GM23248 (cell line): Measurements from ENCODE around the gene SBK3. TPM values are rescaled to one million over a fixed set of nuclear protein-coding genes. Genes with fewer than 3 reads are reported as not detected.

Source experiments
- DNase-seq: peaks from one replicate; pipeline ENCODE4 v3.0.0-alpha.2; 2015
- H2AFZ ChIP-seq: fragments of 200-600 bp; sonication (generic); 2 replicates; pipeline ENCODE4 v1.6.1; 2016; ENCODE audit warnings: antibody characterized with exemption
- H3F3A ChIP-seq: fragments of 200-600 bp; sonication (generic); 2 replicates; pipeline ENCODE4 v1.6.1; 2016; ENCODE audit warnings: mild to moderate bottlenecking, antibody characterized with exemption, mixed run types; ENCODE audit not compliant: insufficient read depth
- H3K27ac ChIP-seq: fragments of 200-600 bp; sonication (generic); 2 replicates; pipeline ENCODE4 v1.5.1; 2016; ENCODE audit warnings: mild to moderate bottlenecking
- H3K27me3 ChIP-seq: fragments of 200-600 bp; sonication (generic); replicated peaks from 2 replicates; pipeline ENCODE4 v1.6.1; 2016; ENCODE audit warnings: mild to moderate bottlenecking; ENCODE audit not compliant: insufficient read depth
- H3K36me3 ChIP-seq: fragments of 200-600 bp; sonication (generic); 2 replicates; pipeline ENCODE4 v1.6.1; 2016; ENCODE audit warnings: low read depth, mild to moderate bottlenecking
- H3K4me1 ChIP-seq: fragments of 200-600 bp; sonication (generic); 2 replicates; pipeline ENCODE4 v1.6.1; 2016; ENCODE audit warnings: mild to moderate bottlenecking; ENCODE audit not compliant: insufficient read depth
- H3K4me2 ChIP-seq: fragments of 200-600 bp; sonication (generic); one replicate; pipeline ENCODE4 v1.6.1; 2016; ENCODE audit warnings: mild to moderate bottlenecking; ENCODE audit not compliant: unreplicated experiment
- H3K4me3 ChIP-seq: fragments of 200-600 bp; sonication (generic); 2 replicates; pipeline ENCODE4 v1.5.1; 2016; ENCODE audit warnings: mild to moderate bottlenecking
- H3K79me2 ChIP-seq: fragments of 200-600 bp; sonication (generic); 2 replicates; pipeline ENCODE4 v1.6.1; 2016; ENCODE audit warnings: mild to moderate bottlenecking; ENCODE audit not compliant: insufficient read depth
- H3K9ac ChIP-seq: fragments of 200-600 bp; sonication (generic); 2 replicates; pipeline ENCODE4 v1.6.1; 2016; ENCODE audit warnings: mild to moderate bottlenecking
- H3K9me2 ChIP-seq: fragments of 200-600 bp; sonication (generic); 2 replicates; pipeline ENCODE4 v1.6.1; 2016; ENCODE audit warnings: mixed run types, mild to moderate bottlenecking, moderate library complexity; ENCODE audit not compliant: insufficient read depth
- H3K9me3 ChIP-seq: fragments of 200-600 bp; sonication (generic); one replicate; pipeline ENCODE4 v1.6.1; 2017; ENCODE audit warnings: low read depth
- H4K20me1 ChIP-seq: fragments of 200-600 bp; sonication (generic); 2 replicates; pipeline ENCODE4 v1.6.0; 2016; ENCODE audit not compliant: insufficient read depth
- EZH2 ChIP-seq: fragments of 200-600 bp; sonication (generic); IDR thresholded peaks from 2 replicates; pipeline ENCODE4 v1.6.1; 2018; ENCODE audit warnings: antibody characterized with exemption, mild to moderate bottlenecking; ENCODE audit not compliant: insufficient read depth, poor library complexity, severe bottlenecking
- EZH2phosphoT487 ChIP-seq: fragments of 200-600 bp; sonication (generic); IDR thresholded peaks from 2 replicates; pipeline ENCODE4 v1.6.1; 2018; ENCODE audit warnings: antibody characterized with exemption, moderate library complexity, mild to moderate bottlenecking, low read depth; ENCODE audit not compliant: insufficient read depth
- WGBS, 2 experiments: methylation state at CpG; one replicate each; pipeline ENCODE4 v1.1.6; 2015 to 2017; ENCODE audit warnings: low lambda C conversion rate in 2 of 2, low coverage in 1 of 2; ENCODE audit errors: missing lambda C conversion rate in 2 of 2; 5-methylcytosine and 5-hydroxymethylcytosine counted together
- in situ Hi-C: fragments of 300-500 bp; cut with MboI; formaldehyde crosslinking; loops from 2 replicates; pipeline ENCODE4 v1.15.0; 2020
- polyA plus RNA-seq: library from polyadenylated mRNA; unstranded; fragments of >200 nt; fragmentation: Nextera tagmentation; extraction: Ambion mirVana; gene quantifications from 2 replicates; pipeline ENCODE4 v1.2.1, GENCODE V29; 2016
- total RNA-seq: library from RNA; depleted of rRNA; stranded (reverse); fragments of >200 nt; shearing (Covaris generic); gene quantifications from 2 replicates; pipeline ENCODE4 v1.2.3, GENCODE V29; 2014

Gene SBK3
- total and polyA plus RNA-seq, 2 experiments from 2014 or later: not detected

DNA sequence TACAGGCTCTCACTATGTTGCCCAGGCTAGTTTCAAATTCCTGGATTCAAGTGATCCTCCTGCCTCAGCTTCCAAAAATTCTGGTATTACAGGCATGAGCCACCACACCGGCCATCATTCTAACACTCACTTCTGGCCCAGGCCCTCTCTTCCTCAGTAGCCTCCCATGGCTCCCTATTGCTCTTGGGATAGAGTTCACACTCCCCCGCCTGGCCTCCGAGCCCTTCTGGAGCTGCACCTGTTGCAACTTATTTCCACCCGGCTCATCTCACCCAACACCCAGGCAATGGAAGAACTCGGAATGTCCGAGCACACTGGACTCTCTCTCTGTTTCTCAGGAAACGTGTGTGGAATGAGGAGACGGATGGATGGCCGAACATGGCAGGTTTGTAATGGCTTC, 9.0 kb upstream of the SBK3 start:
- no peak for DNase-seq
- TF ChIP-seq EZH2 (no peak), EZH2phosphoT487 (no peak)
- Histone ChIP-seq H3K4me2 (no peak overlapping the region), H3K27ac (no peak overlapping the region), H3K36me3 (no peaks in the 10 kb centered on the region), H3K9ac (no peak overlapping the region), H3K9me2 (no peaks in the 10 kb centered on the region), H3K4me1 (peaks cover 5% of the 10 kb centered on the region; the same call in 1 of the 2 replicates), H3K9me3 (no peaks in the 10 kb centered on the region), H3K4me3 (no peak overlapping the region), H3K79me2 (no peaks in the 10 kb centered on the region), H2AFZ (no peak overlapping the region), H3K27me3 (no peaks in the 10 kb centered on the region), H4K20me1 (no peaks in the 10 kb centered on the region), H3F3A (peaks cover 3% of the 10 kb centered on the region; the same call in 1 of the 2 replicates)
- in situ Hi-C loops: no loop called here
- WGBS, 2 experiments: 67% methylated on average over 9 of the region's 9 CpGs

DNA sequence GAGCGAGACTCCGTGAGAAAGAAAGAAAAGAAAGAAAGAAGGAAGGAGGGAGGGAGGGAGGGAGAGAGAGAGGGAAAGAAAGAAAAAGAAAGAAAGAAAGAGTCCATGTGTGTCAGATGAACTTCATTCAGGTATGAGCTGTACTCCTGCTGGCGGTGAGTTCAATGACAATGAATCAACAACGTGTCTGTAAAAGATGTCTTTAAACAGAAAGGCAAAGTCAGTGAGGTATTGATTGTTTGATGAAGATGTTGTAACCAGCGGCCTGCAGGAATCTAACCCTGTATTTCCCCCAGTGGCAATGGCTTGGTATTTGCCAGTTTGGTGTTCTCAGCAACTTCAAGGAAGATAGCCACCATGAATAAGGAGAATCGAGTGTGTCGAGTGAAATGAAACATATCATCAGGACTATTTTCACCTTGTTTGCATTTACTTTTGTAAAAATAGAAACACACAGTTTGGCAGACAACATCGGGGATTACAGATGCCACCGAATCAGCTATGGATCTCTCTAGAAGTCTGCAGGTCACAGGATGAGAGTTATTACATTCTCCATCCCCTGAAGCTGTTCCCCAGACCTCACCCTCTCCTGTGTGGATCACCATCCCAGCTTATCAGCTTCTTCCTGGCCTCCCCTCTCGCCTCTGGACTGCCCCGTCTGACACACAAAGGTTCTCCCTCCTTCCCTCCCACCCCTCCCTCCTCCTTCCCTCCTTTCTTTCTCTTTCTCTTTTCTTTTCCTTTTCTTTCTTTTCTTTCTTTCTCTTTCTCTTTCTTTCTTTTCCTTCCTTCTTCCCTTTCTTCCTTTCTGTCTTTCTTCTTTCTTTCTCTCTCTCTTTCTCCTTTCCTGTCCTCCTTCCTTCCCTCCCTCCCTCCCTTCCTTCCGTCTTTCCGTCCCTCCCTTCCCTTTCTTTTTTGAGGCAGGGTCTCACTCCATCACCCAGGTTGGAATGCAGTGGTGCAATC, 8.2 kb upstream of the SBK3 start:
- Histone ChIP-seq H3K4me2 (peak overlapping the region; percentile 20), H3K27ac (peak overlapping the region; percentile 46), H3K9me2 (no peaks in the 10 kb centered on the region), H2AFZ (peak overlapping the region; percentile 32), H3K4me3 (no peak overlapping the region), H3K79me2 (no peaks in the 10 kb centered on the region), H3K4me1 (peaks cover 5% of the 10 kb centered on the region; the same call in 1 of the 2 replicates), H3K27me3 (no peaks in the 10 kb centered on the region), H3K9ac (0 out of 2 replicates have a peak overlapping the region, but pooled peaks have one; percentile 5), H3K9me3 (no peaks in the 10 kb centered on the region), H3F3A (peaks cover 5% of the 10 kb centered on the region), H3K36me3 (no peaks in the 10 kb centered on the region), H4K20me1 (no peaks in the 10 kb centered on the region)
- in situ Hi-C loops: no loop called here
- WGBS, 2 experiments: 35 to 40% methylated on average over 12 to 13 of the region's 13 CpGs
- no peak for TF ChIP-seq EZH2
- TF ChIP-seq EZH2phosphoT487: no peak
- peak; percentile 28 for DNase-seq

DNA sequence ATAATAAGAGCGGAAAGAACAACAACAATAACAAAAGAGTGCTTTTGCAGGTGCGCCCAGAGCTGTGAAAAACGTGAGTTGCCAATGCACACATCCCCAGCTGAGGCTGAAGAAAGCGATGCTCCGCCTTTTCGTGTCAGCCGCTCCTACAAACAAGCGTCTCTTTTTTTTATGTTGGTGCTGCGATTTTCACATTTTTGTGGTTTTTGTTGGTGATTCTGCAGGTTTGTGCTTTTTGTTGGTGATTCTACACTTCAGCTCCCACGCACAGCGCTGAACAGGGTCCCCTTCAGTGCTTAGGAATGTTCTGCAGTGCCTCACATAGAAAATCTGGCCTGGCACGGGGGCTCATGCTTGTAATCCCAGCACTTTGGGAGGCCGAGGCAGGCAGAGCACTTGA, 7.3 kb upstream of the SBK3 start:
- Histone ChIP-seq H3K9me3 (no peaks in the 10 kb centered on the region), H3K4me3 (no peak overlapping the region), H3K9me2 (no peaks in the 10 kb centered on the region), H3K36me3 (no peaks in the 10 kb centered on the region), H3K4me2 (peak overlapping the region; percentile 20), H3K4me1 (peaks cover 7% of the 10 kb centered on the region), H4K20me1 (no peaks in the 10 kb centered on the region), H3K27ac (peak overlapping the region; percentile 46), H2AFZ (peak overlapping the region; percentile 32; the same call in 1 of the 2 replicates), H3K79me2 (no peaks in the 10 kb centered on the region), H3K27me3 (no peaks in the 10 kb centered on the region), H3F3A (peaks cover 13% of the 10 kb centered on the region), H3K9ac (no peak overlapping the region)
- 44 to 52% methylated on average over 13 of the region's 13 CpGs for whole genome bisulfite sequencing, 2 experiments
- in situ Hi-C loops: no loop called here
- TF ChIP-seq EZH2 (no peak), EZH2phosphoT487 (no peak)
- DNase-seq: peak; percentile 76

DNA sequence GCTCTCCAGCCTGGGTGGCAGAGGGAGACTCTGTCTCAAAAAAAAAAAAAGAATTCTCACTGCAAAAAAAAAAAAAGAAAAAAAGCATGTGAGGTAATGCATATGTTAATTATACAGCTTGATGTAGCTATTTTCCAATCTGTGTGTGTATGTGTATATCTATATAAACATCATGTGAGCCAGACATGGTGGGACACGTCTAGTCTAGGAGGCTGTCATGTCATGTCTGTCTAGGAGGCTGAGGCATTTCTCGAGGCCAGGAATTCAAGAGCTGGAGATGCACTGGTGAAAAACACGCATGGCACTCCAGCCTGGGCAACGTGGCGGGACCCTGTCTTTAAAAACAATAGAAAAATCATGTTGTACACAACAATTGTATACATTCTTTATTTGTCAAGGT, 6.9 kb upstream of the SBK3 start:
- H3K9ac ChIP-seq: no peak overlapping the region
- no peaks in the 10 kb centered on the region for H3K36me3 ChIP-seq
- peaks cover 15% of the 10 kb centered on the region for H3F3A ChIP-seq
- H3K27ac ChIP-seq: peak overlapping the region; percentile 46
- in situ Hi-C loops: no loop called here
- 80 to 84% methylated on average over 5 of the region's 5 CpGs for WGBS, 2 experiments
- H3K4me2 ChIP-seq: peak overlapping the region; percentile 20
- H3K9me3 ChIP-seq: no peaks in the 10 kb centered on the region
- TF ChIP-seq EZH2phosphoT487 (no peak), EZH2 (no peak)
- H3K27me3 ChIP-seq: no peaks in the 10 kb centered on the region
- peaks cover 11% of the 10 kb centered on the region for H3K4me1 ChIP-seq
- DNase-seq: no peak
- H2AFZ ChIP-seq: no peak overlapping the region
- H3K4me3 ChIP-seq: no peak overlapping the region
- no peaks in the 10 kb centered on the region for H4K20me1 ChIP-seq
- H3K79me2 ChIP-seq: no peaks in the 10 kb centered on the region
- no peaks in the 10 kb centered on the region for H3K9me2 ChIP-seq
